Measurements from ENCODE around the gene NANOS1.
"Not testable (repeated sequence)": the region's sequence is repeated elsewhere in the genome, so short reads cannot be mapped to it uniquely, and the experiment has no call there.

Gene NANOS1

GRCh38 chr10:119007211-119007574 lies 22.3 kb upstream of the NANOS1 start:
- DNase-seq (ENCODE audit: low read depth in 2 of 2), result no peak

- DNase-seq (ENCODE audit: low read depth in 2 of 2), result no peak
Measured at GRCh38 chr10:119020627-119020946, 8.9 kb upstream of the NANOS1 start.

- no peak for DNase-seq (ENCODE audit: low read depth in 2 of 2)
Measured at GRCh38 chr10:119022846-119023552, 6.5 kb upstream of the NANOS1 start.

GRCh38 chr10:119023553-119023868 lies 6.0 kb upstream of the NANOS1 start:
- no peak for DNase-seq (ENCODE audit: low read depth in 2 of 2)

- DNase-seq (ENCODE audit: low read depth in 2 of 2), result no peak
Measured at GRCh38 chr10:119024882-119025281, 4.6 kb upstream of the NANOS1 start.

- no peak for DNase-seq (ENCODE audit: low read depth in 2 of 2)
Measured at GRCh38 chr10:119025336-119025735, 4.2 kb upstream of the NANOS1 start.

- DNase-seq (ENCODE audit: low read depth in 2 of 2), result no peak
Measured at GRCh38 chr10:119025776-119026175, 3.7 kb upstream of the NANOS1 start.

- DNase-seq (ENCODE audit: low read depth in 2 of 2), result no peak
Measured at GRCh38 chr10:119026301-119027110, 3.0 kb upstream of the NANOS1 start.

GRCh38 chr10:119028445-119028899 lies 1.0 kb upstream of the NANOS1 start:
- not testable (repeated sequence) for DNase-seq (ENCODE audit: low read depth in 2 of 2)

- DNase-seq (ENCODE audit: low read depth in 2 of 2), result peak; percentile 55 to 65
Measured at GRCh38 chr10:119028900-119029612, 458 bp upstream of the NANOS1 start.

GRCh38 chr10:119030421-119031250 lies 1.1 kb downstream of the NANOS1 start:
- DNase-seq (ENCODE audit: low read depth in 2 of 2), result peak; percentile 31 to 34

GRCh38 chr10:119031496-119032059 lies 2.1 kb downstream of the NANOS1 start:
- no peak for DNase-seq (ENCODE audit: low read depth in 2 of 2)

GRCh38 chr10:119039161-119039560 lies 9.6 kb downstream of the NANOS1 start:
- DNase-seq (ENCODE audit: low read depth in 2 of 2), result no peak

GRCh38 chr10:119041326-119041725 lies 11.8 kb downstream of the NANOS1 start:
- no peak for DNase-seq (ENCODE audit: low read depth in 2 of 2)

- no peak for DNase-seq (ENCODE audit: low read depth in 2 of 2)
Measured at GRCh38 chr10:119042169-119042568, 12.7 kb downstream of the NANOS1 start.

GRCh38 chr10:119045561-119045960 lies 16.0 kb downstream of the NANOS1 start:
- no peak for DNase-seq (ENCODE audit: low read depth in 2 of 2)

- no peak for DNase-seq (ENCODE audit: low read depth in 2 of 2)
Measured at GRCh38 chr10:119049361-119049760, 19.8 kb downstream of the NANOS1 start.

- no peak for DNase-seq (ENCODE audit: low read depth in 2 of 2)
Measured at GRCh38 chr10:119049777-119050176, 20.3 kb downstream of the NANOS1 start.

- no peak for DNase-seq (ENCODE audit: low read depth in 2 of 2)
Measured at GRCh38 chr10:119051775-119052174, 22.3 kb downstream of the NANOS1 start.

- no peak for DNase-seq (ENCODE audit: low read depth in 2 of 2)
Measured at GRCh38 chr10:119055472-119055871, 26.0 kb downstream of the NANOS1 start.

GRCh38 chr10:119058010-119058409 lies 28.5 kb downstream of the NANOS1 start:
- no peak for DNase-seq (ENCODE audit: low read depth in 2 of 2)

GRCh38 chr10:119059557-119059956 lies 30.0 kb downstream of the NANOS1 start:
- no peak for DNase-seq (ENCODE audit: low read depth in 2 of 2)
